ENCODE data around the gene PAK6.

Gene PAK6

DNA sequence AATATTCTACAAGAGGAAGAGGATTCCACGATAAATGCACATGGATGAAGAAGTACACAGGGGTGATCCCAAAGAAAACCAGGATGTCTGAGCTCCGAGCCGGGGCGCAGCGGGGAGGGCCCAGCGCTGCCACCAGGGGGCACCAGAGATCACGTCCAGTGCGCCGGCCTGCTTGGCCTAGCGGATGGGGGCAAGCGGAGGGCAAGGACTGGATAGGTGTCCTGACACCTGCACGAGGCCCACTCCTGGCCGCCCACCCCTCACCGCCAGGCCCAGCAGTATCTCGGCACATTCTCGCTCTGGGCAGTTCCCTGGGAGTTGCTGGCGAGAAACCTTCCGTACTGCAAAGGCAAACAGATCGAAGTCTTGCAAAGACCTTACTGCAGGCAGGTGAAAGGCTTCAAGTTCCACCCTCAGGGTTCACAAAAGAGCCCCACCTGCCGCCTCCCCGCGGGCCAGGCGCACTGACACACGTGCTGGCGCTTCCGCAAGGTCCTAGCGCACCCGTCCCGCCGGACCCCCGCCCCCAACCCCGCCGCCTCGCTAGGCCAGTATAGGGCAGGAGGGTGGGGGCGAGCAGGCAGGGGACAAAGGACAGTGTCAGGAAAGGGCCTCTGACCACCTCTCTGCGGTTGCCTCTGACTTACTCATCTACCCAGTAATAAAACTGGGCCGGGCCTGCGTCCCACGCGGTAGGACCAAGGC is 40.7 kb downstream of the PAK6 start:
- no peak for DNase-seq

DNA sequence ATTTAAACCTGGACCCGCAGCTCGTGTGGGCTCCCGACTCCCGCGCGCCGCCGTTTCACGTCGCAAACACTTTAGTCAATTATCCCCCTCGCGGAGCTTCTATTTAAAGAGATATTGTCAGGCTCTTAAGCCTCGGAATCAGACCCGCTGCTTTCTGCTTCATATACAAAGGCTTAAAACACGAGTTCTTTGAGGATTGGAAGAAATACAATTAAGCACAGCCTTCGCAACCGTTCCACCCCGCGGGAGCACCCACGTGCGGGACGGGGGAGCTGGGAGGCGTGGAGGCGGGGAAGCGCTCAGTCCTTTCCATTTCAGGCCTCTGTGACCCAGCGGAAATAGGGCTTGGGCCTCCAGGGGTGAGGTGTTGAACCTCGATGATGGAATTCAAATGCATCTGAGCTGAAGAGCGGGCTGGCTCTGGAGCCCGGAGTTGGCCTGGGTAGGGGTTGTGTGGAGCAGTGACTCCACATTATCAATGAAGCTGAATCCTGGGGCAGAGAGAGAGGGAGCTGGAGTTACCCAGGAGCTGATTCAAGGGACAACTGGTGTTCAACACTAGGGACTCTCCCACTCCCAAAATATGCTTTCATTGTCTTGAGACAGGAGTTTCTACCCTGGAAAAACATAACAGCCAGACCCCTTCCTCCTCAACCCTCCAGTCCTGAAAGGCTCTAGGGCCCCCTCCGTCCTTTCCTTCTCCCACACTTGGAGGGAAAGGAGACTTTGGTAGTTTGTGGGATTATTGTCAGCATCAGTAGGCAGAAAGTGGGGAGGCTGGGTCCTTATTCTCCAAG is 41.6 kb downstream of the PAK6 start:
- DNase-seq: no peak

DNA sequence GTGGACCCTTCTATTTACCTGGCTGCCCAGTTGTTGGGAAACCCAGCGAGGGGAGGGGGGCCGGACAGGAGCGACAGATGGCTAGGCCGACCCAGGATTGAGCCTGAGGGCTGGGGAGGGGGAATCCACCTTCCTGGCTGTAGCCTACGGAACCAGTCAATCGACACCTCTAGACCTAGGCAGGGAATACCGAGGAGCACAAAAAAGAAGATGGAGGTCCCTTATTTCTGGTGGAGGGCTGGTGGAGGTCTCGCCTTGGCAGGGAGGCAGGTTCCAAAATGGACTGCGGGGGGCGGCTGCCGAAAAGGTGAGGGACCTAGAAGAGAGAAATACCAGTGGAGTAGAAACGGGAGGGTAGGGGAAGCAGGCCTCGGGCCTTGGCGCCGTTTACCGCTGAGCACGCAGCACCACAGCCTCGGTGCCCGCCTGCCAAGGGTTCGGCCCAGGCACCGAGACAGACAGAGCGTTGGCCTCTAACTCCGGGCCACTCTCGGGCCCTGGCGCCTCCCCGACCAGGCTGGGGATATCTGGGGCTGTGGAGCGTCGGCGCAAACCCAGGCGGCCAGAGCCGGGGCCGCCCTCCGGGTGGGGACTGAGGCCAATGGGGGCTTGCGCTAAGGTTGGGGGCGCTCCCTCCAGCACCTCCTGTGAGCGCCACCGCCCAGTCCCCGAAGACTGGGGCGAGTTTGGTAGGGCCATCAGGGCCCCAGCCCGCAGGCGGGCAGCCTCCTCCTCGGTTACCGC is 42.4 kb downstream of the PAK6 start:
- DNase-seq: no peak

DNA sequence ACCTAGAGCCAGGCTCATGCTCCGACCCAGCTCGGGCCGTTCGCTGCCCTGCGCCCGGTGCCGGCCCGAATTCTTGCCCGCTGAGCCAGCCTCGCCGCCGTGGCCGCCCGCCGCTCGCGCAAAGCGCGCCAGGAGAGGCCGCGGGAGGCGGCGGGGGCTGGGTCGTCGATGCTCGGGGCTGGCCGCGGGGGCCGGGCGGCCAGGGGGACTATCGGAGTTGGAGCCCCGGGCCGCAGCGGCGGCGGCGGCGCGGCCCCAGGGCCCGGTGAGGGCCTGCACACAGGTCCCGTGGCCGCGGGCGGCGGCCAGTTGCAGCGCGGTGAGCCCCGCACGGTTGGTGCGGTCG is 42.9 kb downstream of the PAK6 start:
- no peak for DNase-seq

DNA sequence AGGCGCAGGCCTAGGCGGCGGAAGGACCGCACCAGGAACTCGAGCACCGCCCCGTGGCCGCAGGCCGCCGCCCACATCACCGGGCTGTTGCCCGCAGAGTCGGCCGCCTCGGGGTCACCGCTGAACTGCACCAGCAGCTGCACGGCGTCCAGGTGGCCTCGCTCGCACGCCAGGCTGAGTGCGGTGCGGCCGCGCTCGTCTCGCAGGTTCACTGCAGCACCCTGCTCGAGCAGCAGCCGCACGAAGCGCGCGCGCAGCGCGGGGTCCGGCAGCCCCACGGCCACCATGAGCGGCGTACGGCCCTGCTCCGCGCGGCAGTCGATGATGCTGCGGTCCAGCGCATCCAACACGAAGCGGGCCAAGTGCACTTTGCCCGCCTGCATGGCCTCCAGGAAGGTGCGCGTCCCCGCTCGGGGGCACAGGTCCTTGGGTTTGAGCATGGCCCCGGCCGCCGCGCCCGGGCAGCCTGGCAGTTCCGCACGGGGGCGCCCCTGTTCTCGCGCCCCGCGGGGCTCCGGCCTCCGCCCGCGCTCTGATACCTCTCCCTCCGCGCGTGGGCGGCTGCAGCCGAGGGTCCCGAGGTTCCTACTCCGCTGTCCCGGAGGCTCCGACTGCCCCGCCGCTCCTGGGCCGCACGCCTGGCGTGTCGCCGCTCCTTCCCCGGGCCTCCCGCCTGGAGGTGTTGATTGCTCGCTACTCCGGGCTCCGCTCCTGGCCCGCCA is 43.4 kb downstream of the PAK6 start:
- no peak for DNase-seq

DNA sequence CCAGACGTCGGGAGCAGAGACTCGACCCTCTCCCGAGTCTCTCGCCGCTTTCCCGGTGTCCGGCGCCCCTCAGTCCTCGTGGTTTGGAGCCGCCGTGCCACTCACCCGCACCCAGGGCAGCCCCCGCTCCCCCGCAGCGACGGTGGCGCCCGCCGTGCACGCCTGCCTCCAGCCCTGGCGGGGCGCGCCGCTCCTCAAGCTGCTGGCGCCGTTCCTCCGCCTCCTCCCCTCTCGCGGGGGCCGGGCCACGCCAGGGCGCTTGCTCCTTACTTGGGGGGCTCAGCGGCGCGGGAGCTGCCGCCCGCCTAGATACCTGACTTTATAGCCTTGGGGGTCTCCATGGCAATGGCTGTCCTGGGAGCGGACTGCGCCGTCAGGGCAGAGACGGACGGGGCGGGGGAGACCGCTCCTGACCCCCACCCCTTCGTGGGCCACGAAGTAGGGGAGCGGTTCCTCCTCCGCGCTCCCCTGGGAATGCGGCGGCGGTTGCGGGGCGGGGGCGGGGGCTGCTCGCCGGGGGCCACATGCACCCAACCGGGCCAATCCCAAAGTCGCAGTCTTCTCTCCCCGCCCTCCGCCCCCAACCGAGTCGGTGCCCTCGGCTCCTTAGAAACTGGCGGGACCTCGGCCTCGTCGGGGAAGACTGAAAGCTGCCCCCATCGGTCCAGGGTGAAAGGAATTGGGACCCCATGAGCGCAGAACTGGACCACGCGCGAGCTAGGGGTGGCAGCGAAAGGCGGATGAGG is 44.2 kb downstream of the PAK6 start, which contains the start of gene ANKRD63:
TSS of gene ANKRD63 (minus strand) at position 196 of the 746 bp plus-strand sequence. CDS start 478 bp downstream, outside the sequence.
- DNase-seq: no peak

DNA sequence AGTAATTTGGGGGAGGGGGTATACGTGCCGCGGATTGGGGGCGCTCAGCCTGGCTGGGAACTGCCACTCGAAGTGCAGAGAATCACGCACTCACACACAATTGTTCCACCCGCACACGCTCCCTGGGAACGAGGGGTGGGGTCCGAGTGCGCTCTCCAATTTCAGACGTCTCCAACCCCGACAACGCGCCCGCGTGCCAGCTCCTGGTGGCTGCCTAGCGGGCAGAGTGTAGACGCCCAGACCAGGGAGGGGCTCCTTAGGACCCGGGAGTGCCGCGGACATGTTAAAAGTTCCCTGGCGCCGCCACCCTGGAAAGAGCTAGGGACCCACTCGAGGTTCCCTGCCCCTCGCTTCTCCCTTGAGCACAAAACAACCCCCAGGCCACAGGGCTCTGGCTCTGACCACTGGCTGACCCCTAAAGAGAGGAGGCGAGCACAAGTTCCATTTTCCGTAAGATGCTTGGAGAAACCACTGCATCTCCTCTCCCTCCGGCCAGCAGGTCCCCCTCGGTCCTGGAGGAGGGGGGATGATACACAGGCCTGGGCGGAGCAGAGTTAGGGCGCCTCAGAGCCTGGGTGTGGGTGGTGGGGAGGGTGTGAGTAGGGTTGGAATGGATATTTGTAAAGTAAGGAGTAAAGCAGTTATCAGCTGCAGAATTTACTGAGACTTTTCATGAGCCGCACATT is 44.9 kb downstream of the PAK6 start:
- no peak for DNase-seq

DNA sequence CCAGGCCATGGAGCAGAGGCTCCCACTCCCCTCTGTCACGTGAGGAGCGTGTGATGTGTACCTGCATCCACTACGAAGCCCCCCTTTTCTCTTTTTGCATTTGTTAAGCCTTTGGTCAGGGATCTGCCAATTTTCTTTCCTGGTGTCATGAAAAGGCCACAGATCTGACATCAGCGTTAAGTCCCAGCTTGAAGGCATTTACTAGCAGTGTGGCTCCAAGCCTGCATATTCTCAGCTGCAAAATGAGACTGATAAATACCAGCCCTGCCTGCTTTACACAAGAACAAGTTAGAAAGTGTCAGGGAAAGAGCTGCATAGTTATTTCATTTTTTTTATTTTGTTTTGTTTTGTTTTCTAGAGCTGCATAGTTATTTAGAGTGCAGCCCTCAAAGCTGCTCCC is 46.3 kb downstream of the PAK6 start:
- DNase-seq: no peak

DNA sequence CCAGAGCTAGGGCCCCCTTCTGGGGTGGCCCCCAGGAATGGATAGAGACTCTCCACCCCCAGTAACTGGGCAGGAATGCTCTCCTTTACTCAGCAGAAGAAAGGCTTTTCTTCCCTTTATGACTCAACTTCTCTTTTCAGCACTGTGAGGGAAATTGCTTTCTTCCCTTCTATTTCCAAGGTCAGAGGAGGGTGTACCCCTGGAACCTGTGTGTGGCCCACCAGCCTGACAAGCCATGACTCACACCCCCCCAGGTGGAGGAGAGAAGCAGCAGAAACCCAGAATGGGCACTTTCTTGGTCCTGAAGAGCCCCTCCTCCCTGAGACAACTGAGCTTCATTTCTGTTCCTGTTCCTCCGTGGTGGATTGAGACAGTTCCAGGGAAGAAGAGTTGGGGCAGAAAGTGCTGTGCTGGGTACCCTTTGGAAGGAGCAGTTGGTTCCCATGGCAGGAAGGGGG is 46.7 kb downstream of the PAK6 start:
- no peak for DNase-seq

DNA sequence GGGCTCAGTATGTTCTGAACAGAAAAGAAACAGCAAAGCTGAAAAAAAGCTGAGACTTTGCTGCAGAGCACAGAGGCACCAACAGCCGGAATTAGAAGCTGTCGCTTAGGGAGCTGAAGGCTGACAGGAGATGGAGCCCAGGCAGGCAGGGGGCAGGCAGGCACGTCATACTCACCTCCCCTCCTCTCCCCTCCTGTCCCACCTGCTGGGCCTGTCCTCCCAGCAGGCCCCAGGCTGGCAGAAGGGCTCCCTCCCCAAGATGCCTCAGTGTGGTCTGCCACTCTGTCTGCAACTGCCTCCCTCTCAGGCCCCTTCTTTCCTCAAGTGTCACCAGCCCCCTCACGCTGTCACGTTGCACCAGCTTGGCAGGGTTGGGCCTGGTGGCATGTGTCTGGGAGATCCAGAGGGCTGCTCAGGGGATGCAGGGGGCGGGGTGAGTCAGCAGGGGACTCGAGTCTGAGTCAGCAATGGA is 47.2 kb downstream of the PAK6 start:
- DNase-seq: no peak

DNA sequence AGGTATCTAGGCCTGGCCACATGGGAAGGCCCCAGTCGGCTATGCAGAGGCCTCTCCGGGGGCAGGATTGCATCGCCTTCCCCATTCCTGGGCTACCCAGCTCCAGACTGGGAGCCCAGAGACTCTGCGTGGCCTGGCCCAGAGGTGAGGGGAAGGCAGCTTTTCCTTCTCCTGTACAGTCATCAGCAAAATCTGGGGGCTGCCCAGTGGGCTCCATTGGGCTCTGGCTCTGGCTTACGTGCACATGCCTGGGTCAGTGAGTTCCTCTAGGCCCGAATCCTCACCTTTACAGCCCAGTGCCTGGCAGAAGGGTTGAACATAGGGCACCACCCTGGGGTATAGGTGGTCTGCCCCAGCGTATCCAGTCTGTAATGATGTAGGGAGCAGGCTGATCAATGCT is 47.9 kb downstream of the PAK6 start:
- DNase-seq: no peak

DNA sequence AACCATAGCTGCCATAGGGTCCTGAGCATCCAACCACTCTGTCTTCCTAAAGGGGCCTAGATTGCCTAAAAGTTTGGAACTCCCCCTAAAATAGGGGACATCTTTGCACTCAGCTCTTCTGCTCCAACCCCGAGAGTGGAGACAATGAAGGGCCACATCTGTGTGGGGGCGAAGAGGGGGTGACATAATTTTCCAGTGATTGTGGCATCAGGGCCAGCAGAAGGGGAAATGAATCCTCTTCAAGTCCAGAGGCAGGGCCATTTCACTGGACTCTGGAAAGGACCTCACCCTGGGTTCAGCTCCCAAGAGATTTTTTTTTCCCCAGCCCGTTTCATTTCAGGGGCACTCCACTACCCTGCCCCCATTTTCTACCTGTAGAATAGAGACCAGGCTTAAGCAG is 48.6 kb downstream of the PAK6 start:
- no peak for DNase-seq

DNA sequence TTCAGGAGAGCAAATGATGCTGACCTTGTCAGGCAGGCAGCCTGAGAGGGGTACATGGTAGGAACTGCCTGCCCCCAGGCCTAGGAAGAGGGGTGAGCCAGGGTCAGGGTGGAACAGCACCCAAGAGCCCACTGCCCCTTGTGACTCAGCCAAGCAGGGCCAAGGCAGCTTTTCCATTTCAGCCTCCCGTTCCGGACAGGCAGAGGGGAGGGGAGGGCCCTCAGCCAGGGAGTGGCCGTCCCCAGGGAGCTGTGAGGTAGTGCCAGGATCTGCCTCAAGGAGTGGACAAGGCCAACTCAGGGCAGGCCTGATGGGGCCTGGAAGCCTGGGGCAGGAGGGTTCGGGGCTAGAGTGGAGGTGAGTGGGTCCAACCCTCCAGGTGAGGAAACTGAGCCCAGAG is 49.1 kb downstream of the PAK6 start:
- DNase-seq: no peak

DNA sequence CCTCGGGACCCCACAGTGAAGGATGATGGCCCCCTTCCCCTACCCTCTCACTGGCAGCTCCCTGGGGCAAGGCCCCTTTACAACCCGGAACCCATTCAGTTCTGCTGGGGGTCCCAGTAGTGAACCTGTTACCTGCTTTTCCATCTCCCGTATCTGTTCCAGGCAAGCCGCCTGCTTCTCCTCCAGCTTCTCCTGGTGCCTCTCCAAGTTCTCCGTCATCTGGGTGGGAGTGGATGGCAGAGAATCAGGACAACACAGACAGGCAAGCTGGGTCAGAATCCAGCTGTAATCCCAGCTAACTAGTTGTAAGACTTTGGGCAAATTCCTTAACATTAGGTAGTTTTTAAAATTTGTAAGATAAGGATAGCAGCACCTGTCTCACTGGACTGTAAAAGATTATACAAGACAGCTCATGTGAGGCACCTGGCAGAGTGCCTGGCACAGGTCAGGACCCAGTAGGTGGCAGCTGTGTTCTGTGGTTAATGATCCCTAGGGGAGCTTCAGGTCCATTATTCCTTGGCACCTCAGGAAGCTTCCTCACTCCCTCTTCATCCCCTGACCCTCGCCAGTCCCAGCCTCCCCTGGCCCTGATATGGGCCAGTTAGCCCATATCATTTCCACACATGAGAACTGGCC is 50.4 kb downstream of the PAK6 start:
- no peak for DNase-seq

DNA sequence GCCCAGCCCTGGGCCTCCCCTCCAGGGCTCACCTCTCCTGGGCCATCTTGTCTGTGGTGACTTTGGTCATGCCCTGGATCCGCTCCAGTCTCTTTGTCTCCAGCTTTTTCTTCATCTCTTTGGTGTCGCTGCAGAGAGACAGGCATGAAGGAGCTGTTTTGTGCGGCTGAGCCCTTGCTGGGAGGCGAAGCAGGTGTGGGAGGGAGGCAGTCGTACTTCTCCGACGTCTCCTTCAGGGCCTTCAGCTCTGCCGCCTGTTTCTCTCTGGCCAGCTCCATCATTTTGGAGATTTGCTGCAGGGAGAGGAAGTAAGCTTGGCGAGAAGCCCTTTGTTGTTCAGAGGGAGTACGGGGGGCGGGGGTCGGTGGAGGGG is 51.7 kb downstream of the PAK6 start:
- DNase-seq: no peak

DNA sequence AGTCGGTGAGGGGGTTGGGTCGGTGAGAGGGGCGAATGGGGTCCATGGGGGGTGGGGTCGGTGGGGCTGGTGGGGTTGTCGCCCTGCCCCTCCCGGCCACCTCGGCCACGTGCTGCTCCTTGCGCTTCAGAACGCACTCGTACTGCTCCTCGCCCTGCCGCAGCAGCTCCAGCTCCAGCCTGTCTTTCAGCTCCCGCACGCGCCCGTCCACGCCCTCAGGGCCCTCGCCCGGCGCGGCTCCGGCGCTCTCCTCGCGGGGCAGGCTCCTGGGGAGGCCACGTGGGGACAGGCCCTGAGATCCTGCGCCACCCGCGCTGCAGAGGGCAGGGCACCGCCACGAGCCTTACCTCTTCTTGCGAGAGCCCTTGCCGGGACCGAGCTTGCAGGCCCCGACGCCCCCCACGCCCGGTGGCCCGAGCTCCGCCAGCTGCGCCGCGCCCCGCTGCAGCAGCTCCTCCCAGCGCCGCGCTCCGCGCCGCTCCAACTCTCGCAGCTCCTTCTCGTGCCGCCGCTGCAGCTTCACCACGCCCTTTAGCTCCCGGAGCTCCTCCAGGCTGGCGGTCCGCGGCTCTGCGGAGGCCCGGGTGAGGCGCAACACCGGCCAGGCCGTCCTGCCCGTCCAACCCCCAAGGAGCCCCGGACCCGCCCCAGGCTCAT is 52.2 kb downstream of the PAK6 start:
- peak; percentile 26 for DNase-seq

DNA sequence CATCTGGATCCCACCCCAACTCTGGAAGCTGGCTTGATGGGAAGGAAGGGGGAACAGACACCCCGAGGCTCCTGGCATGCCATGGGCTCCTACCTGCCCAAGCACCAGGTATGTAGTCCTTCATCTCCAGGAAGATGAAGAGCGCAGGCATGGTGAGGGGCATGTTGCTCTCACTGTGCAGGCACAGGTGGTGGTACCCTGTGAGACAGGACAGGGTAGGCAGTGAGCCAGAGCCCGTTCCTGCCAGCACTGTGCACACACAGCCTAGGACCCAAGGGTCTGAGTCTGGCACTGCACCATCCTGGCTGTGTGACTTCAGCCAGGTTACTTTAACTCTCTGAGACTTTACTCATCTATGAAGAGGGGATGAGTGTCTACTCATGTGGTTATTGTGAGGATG is 53.4 kb downstream of the PAK6 start:
- DNase-seq: no peak

DNA sequence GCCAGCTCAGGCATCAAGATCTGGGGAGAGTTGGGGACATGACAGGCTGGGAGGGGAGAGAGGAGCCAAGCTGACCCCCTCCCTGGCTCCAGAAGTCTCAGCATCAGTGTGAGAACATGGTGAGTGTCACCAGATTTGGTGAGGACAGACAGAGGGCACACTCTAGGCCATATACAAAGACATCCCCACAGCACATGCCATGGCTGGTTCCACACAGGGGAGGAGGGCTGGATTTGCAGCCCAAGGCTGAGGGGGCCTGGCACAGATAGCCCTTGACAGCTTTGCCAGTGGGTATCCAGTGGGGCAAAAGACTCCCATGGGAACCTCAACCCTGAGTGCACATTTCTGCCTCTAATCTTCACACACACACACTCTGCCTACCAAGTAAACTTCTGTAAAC is 54.1 kb downstream of the PAK6 start:
- no peak for DNase-seq

DNA sequence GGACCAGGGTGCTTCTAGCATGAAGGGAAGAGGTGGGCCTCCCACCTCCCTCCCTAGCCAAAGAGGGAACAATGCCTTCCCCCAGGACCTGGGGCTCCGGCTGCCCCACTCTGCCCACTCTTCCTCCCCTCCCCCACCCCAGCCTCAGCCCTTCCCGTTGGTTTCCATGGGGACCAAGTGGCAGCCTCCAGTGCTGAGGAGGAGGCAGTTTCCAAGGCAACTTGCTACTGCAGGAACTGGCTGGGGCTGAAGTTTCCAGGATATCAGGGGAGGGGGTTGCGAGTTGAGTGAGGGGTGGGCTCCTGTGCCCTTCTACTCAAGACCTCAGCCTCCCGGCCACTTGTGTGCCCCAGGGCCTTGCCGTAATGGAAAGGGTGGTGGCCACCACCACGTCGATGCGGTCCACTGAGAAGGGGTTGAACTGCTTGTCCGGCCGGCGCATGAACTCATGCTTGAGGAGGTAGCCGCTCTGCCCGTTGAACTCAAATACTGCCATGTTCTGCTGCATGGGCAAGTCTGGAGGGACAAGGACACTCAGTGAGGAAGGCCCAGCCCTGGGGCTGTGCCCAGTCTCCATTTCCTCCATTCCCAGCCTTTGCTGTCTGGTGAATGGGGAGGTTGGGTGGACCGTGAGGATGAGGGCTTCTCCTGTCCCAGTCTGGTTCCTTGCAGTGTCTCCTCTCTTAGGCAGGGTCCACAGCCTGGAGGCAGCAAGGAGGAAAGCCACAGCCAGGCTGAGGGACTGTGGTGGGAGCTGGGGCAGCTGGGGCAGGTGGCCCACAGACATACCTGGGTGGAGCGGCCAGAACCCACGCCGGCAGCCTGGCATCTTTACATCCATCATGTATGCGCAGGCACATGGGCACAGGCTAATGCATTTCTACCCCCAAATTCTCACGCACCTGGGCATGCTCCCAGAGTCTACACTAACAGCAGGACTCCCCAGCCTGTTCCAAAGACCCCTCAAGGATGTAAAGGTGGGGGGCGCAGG is 55.3 kb downstream of the PAK6 start:
- no peak for DNase-seq
